Stimulated activated naive B cell treated with anti-CD40 and anti-IgM and Interleukin-4, amounts not matched to agents 10 μg/mL and 1 μg/mL and 100 μg/mL, for 72 hours (primary cell): ENCODE results near the gene NAE1.
"Not testable (repeated sequence)": the region's sequence is repeated elsewhere in the genome, so short reads cannot be mapped to it uniquely, and the experiment has no call there.

Experiments used
- ATAC-seq, 2 donors: fragments of 150-1000 bp; cut with Tn5 transposase; replicated peaks; 2 replicates each; pipeline ENCODE4 v1.10.0; 2021; ENCODE audit warnings: moderate library complexity in 1 of 2
- DNase-seq: peaks from one replicate; pipeline ENCODE4 v3.0.0; 2021
- H3K27ac Mint-ChIP-seq: one replicate; pipeline ENCODE4 v1.8.0; 2022; ENCODE audit warnings: mild to moderate bottlenecking, mixed read lengths
- H3K27me3 Mint-ChIP-seq, 2 donors: one replicate each; pipeline ENCODE4 v1.8.0; 2022; ENCODE audit warnings: mixed read lengths in 2 of 2
- H3K36me3 Mint-ChIP-seq, 2 donors: one replicate each; pipeline ENCODE4 v1.8.0; 2022; ENCODE audit warnings: mixed read lengths in 2 of 2, mild to moderate bottlenecking in 1 of 2
- H3K4me1 Mint-ChIP-seq, 2 donors: one replicate each; pipeline ENCODE4 v1.8.0; 2022; ENCODE audit warnings: mixed read lengths in 2 of 2, mild to moderate bottlenecking in 1 of 2
- H3K4me3 Mint-ChIP-seq, 2 donors: one replicate each; pipeline ENCODE4 v1.8.0; 2022; ENCODE audit warnings: mild to moderate bottlenecking in 2 of 2, mixed read lengths in 2 of 2, moderate library complexity in 1 of 2
- H3K9me3 Mint-ChIP-seq, 2 donors: one replicate each; pipeline ENCODE4 v1.8.0; 2022; ENCODE audit warnings: mixed read lengths in 2 of 2, mild to moderate bottlenecking in 1 of 2

The NAE1 gene

GRCh38 chr16:66830422-66831404 is at the start of gene NAE1:
Gene NAE1, minus strand, starts transcription at chr16:66830976. Its CDS starts 77 bp downstream, at chr16:66830899.
- Mint-ChIP-seq H3K36me3 (peaks cover 3 to 15% of the 10 kb centered on the region in 2 donors), H3K27ac (peak within 1 kb of the TSS; percentile 62)

GRCh38 chr16:66878067-66878466 is 47.3 kb upstream of the NAE1 start:
- ATAC-seq = peak; percentile 51 to 53

More at GRCh38 chr16:66830422-66831404, at the start of gene NAE1:
- peaks cover 1 to 11% of the 10 kb centered on the region in 2 donors for H3K27me3 Mint-ChIP-seq
- DNase-seq = peak; percentile 89
- H3K9me3 Mint-ChIP-seq = no peaks in the 10 kb centered on the region
- peaks cover 13 to 30% of the 10 kb centered on the region in 2 donors for H3K4me1 Mint-ChIP-seq
- H3K4me3 Mint-ChIP-seq = peak within 1 kb of the TSS; percentile 72 to 83
- peak; percentile 97 for ATAC-seq

GRCh38 chr16:66874079-66874775 is 43.5 kb upstream of the NAE1 start:
- H3K9me3 Mint-ChIP-seq = peaks cover 3 to 8% of the 10 kb centered on the region in 2 donors
- ATAC-seq = no peak
- H3K4me3 Mint-ChIP-seq = peak overlapping the region in 1 of 2 donors; percentile 60
- peaks cover 3 to 5% of the 10 kb centered on the region in 2 donors for H3K36me3 Mint-ChIP-seq
- peaks cover 22 to 38% of the 10 kb centered on the region in 2 donors for H3K4me1 Mint-ChIP-seq
- DNase-seq = no peak
- H3K27ac Mint-ChIP-seq = peak overlapping the region; percentile 93
- peaks cover 6 to 10% of the 10 kb centered on the region in 2 donors for H3K27me3 Mint-ChIP-seq

More at GRCh38 chr16:66878067-66878466, 47.3 kb upstream of the NAE1 start:
- H3K9me3 Mint-ChIP-seq = peaks cover 3 to 8% of the 10 kb centered on the region in 2 donors
- DNase-seq = peak; percentile 65
- H3K27me3 Mint-ChIP-seq = no peaks in the 10 kb centered on the region
- peaks cover 26 to 49% of the 10 kb centered on the region in 2 donors for H3K4me1 Mint-ChIP-seq
- peaks cover 3 to 7% of the 10 kb centered on the region in 2 donors for H3K36me3 Mint-ChIP-seq
- H3K4me3 Mint-ChIP-seq = peak overlapping the region; percentile 41
- peak overlapping the region; percentile 37 for H3K27ac Mint-ChIP-seq

GRCh38 chr16:66873685-66874055 is 42.9 kb upstream of the NAE1 start:
- H3K4me3 Mint-ChIP-seq = no peak overlapping the region
- H3K27me3 Mint-ChIP-seq = peaks cover 6 to 10% of the 10 kb centered on the region in 2 donors
- peaks cover 3 to 5% of the 10 kb centered on the region in 2 donors for H3K36me3 Mint-ChIP-seq
- no peak for DNase-seq
- peaks cover 22 to 35% of the 10 kb centered on the region in 2 donors for H3K4me1 Mint-ChIP-seq
- peaks cover 3 to 8% of the 10 kb centered on the region in 2 donors for H3K9me3 Mint-ChIP-seq
- peak overlapping the region; percentile 93 for H3K27ac Mint-ChIP-seq
- no peak for ATAC-seq

- Mint-ChIP-seq H3K27me3 (peaks cover 6 to 10% of the 10 kb centered on the region in 2 donors), H3K27ac (peak overlapping the region; percentile 0), H3K4me1 (peaks cover 16 to 31% of the 10 kb centered on the region in 2 donors), H3K4me3 (peak overlapping the region; percentile 81 to 82), H3K36me3 (peaks cover 3 to 5% of the 10 kb centered on the region in 2 donors), H3K9me3 (peaks cover 3 to 8% of the 10 kb centered on the region in 2 donors)
- peak; percentile 88 to 92 for ATAC-seq
- peak; percentile 95 for DNase-seq
Observed at GRCh38 chr16:66872943-66873684, 42.3 kb upstream of the NAE1 start.

GRCh38 chr16:66872559-66872942 is 41.8 kb upstream of the NAE1 start:
- peaks cover 14 to 30% of the 10 kb centered on the region in 2 donors for H3K4me1 Mint-ChIP-seq
- peaks cover 0 to 5% of the 10 kb centered on the region in 2 donors for H3K36me3 Mint-ChIP-seq

GRCh38 chr16:66871840-66872239 is 41.1 kb upstream of the NAE1 start:
- Mint-ChIP-seq H3K36me3 (peaks cover 0 to 5% of the 10 kb centered on the region in 2 donors), H3K27ac (no peak overlapping the region), H3K27me3 (peaks cover 6 to 10% of the 10 kb centered on the region in 2 donors), H3K4me3 (no peak overlapping the region), H3K9me3 (peaks cover 3 to 8% of the 10 kb centered on the region in 2 donors), H3K4me1 (peaks cover 14 to 30% of the 10 kb centered on the region in 2 donors)
- no peak for ATAC-seq
- DNase-seq = no peak

More at GRCh38 chr16:66872559-66872942, 41.8 kb upstream of the NAE1 start:
- Mint-ChIP-seq H3K27ac (peak overlapping the region; percentile 0), H3K4me3 (peak overlapping the region; percentile 81 to 82), H3K27me3 (peaks cover 6 to 10% of the 10 kb centered on the region in 2 donors), H3K9me3 (peaks cover 3 to 8% of the 10 kb centered on the region in 2 donors)
- ATAC-seq = no peak
- DNase-seq = no peak

- not testable (repeated sequence) for H3K27ac Mint-ChIP-seq, H3K36me3 Mint-ChIP-seq, H3K27me3 Mint-ChIP-seq, DNase-seq, H3K4me3 Mint-ChIP-seq, ATAC-seq, H3K9me3 Mint-ChIP-seq
- H3K4me1 Mint-ChIP-seq = peaks cover 14 to 30% of the 10 kb centered on the region in 2 donors
Observed at GRCh38 chr16:66871363-66871762, 40.6 kb upstream of the NAE1 start.

- H3K27ac Mint-ChIP-seq = no peak overlapping the region
- H3K36me3 Mint-ChIP-seq = no peaks in the 10 kb centered on the region
- no peak overlapping the region for H3K4me3 Mint-ChIP-seq
- DNase-seq = no peak
- no peak for ATAC-seq
- peaks cover 13 to 27% of the 10 kb centered on the region in 2 donors for H3K4me1 Mint-ChIP-seq
- peaks cover 0 to 4% of the 10 kb centered on the region in 2 donors for H3K9me3 Mint-ChIP-seq
- H3K27me3 Mint-ChIP-seq = peaks cover 10 to 11% of the 10 kb centered on the region in 2 donors
Observed at GRCh38 chr16:66869424-66869823, 38.6 kb upstream of the NAE1 start.

GRCh38 chr16:66863707-66864106 is 32.9 kb upstream of the NAE1 start:
- peaks cover 0 to 4% of the 10 kb centered on the region in 2 donors for H3K27me3 Mint-ChIP-seq
- DNase-seq (no peak), ATAC-seq (no peak)
- no peak overlapping the region for H3K27ac Mint-ChIP-seq
- peaks cover 2 to 6% of the 10 kb centered on the region in 2 donors for H3K4me1 Mint-ChIP-seq
- H3K4me3 Mint-ChIP-seq = no peak overlapping the region
- H3K36me3 Mint-ChIP-seq = no peaks in the 10 kb centered on the region
- no peaks in the 10 kb centered on the region for H3K9me3 Mint-ChIP-seq

- no peak for DNase-seq
- Mint-ChIP-seq H3K4me3 (no peak overlapping the region), H3K27me3 (peaks cover 0 to 4% of the 10 kb centered on the region in 2 donors), H3K4me1 (peaks cover 0 to 1% of the 10 kb centered on the region in 2 donors), H3K27ac (no peak overlapping the region), H3K9me3 (no peaks in the 10 kb centered on the region), H3K36me3 (no peaks in the 10 kb centered on the region)
- no peak for ATAC-seq
Observed at GRCh38 chr16:66862023-66862520, 31.3 kb upstream of the NAE1 start.

GRCh38 chr16:66859397-66860068 is 28.8 kb upstream of the NAE1 start:
- no peak overlapping the region for H3K4me3 Mint-ChIP-seq
- peaks cover 0 to 4% of the 10 kb centered on the region in 2 donors for H3K27me3 Mint-ChIP-seq
- peaks cover 0 to 2% of the 10 kb centered on the region in 2 donors for H3K4me1 Mint-ChIP-seq
- no peaks in the 10 kb centered on the region for H3K36me3 Mint-ChIP-seq
- H3K9me3 Mint-ChIP-seq = no peaks in the 10 kb centered on the region
- ATAC-seq (no peak), DNase-seq (no peak)
- H3K27ac Mint-ChIP-seq = no peak overlapping the region
